Measurements from ENCODE around the gene PLCB4. TPM values are rescaled to one million over a fixed set of nuclear protein-coding genes. Genes with fewer than 3 reads are reported as not detected.

PLCB4 gene
- total RNA-seq, 1 donor from 2014 or later = 20.6 TPM

GRCh38 chr20:9052136-9052535, 16.8 kb upstream of the PLCB4 start:
- H3F3A ChIP-seq (ENCODE audit: low read depth) = no peaks in the 10 kb centered on the region

GRCh38 chr20:9053108-9053507, 15.8 kb upstream of the PLCB4 start:
- no peak overlapping the region for H3K4me3 ChIP-seq
- no peak overlapping the region for H3K4me2 ChIP-seq
- TF ChIP-seq EZH2 (IDR thresholded peaks at IDR 0.05) (no peak), EZH2phosphoT487 (IDR thresholded peaks at IDR 0.05) (no peak), CTCF (IDR thresholded peaks at IDR 0.05) (no peak)
- H3K36me3 ChIP-seq = no peaks in the 10 kb centered on the region
- H2AFZ ChIP-seq (replicated peaks) = no peak overlapping the region
- no peaks in the 10 kb centered on the region for H3K79me2 ChIP-seq (ENCODE audit: low read depth)
- H3K27ac ChIP-seq = no peak overlapping the region
- H3K4me1 ChIP-seq = no peaks in the 10 kb centered on the region
- H3K36me3 Mint-ChIP-seq = peaks cover 5% of the 10 kb centered on the region
- no peak overlapping the region for H3K27ac Mint-ChIP-seq
- DNase-seq (ENCODE audit: low spot score) = no peak
- peaks cover 14% of the 10 kb centered on the region for H3K4me1 Mint-ChIP-seq
- no peaks in the 10 kb centered on the region for H3K9me3 ChIP-seq (ENCODE audit: low read depth)
- no peaks in the 10 kb centered on the region for H3F3A ChIP-seq (ENCODE audit: low read depth)
- no peaks in the 10 kb centered on the region for H4K20me1 ChIP-seq (ENCODE audit: low read depth)
- no peak overlapping the region for H3K9ac ChIP-seq
- H3K27me3 ChIP-seq = no peaks in the 10 kb centered on the region
- peaks cover 11% of the 10 kb centered on the region for H3K9me3 Mint-ChIP-seq
- H3K27me3 Mint-ChIP-seq (ENCODE audit: insufficient read depth, low read depth) = peaks cover 2% of the 10 kb centered on the region
- no peak overlapping the region for H3K4me3 Mint-ChIP-seq

More at GRCh38 chr20:9052136-9052535, 16.8 kb upstream of the PLCB4 start:
- Mint-ChIP-seq H3K4me1 (peaks cover 14% of the 10 kb centered on the region), H3K36me3 (peaks cover 5% of the 10 kb centered on the region), H3K27me3 (ENCODE audit: insufficient read depth, low read depth) (peaks cover 2% of the 10 kb centered on the region), H3K4me3 (no peak overlapping the region), H3K9me3 (peaks cover 19% of the 10 kb centered on the region), H3K27ac (peak overlapping the region; percentile 27)
- TF ChIP-seq CTCF (IDR thresholded peaks at IDR 0.05) (no peak), EZH2 (IDR thresholded peaks at IDR 0.05) (no peak), EZH2phosphoT487 (IDR thresholded peaks at IDR 0.05) (no peak)
- Histone ChIP-seq H3K36me3 (no peaks in the 10 kb centered on the region), H4K20me1 (ENCODE audit: low read depth) (no peaks in the 10 kb centered on the region), H3K4me2 (no peak overlapping the region), H3K4me1 (no peaks in the 10 kb centered on the region), H3K9ac (no peak overlapping the region), H2AFZ (replicated peaks) (no peak overlapping the region), H3K4me3 (no peak overlapping the region), H3K27me3 (no peaks in the 10 kb centered on the region), H3K9me3 (ENCODE audit: low read depth) (no peaks in the 10 kb centered on the region), H3K27ac (no peak overlapping the region), H3K79me2 (ENCODE audit: low read depth) (no peaks in the 10 kb centered on the region)
- DNase-seq (ENCODE audit: low spot score) = no peak

- Histone ChIP-seq H3K27ac (no peak overlapping the region), H3K9me3 (ENCODE audit: low read depth) (no peaks in the 10 kb centered on the region)
Observed at GRCh38 chr20:9054176-9054575, 14.7 kb upstream of the PLCB4 start.

More at GRCh38 chr20:9054176-9054575, 14.7 kb upstream of the PLCB4 start:
- H3K27me3 Mint-ChIP-seq (ENCODE audit: insufficient read depth, low read depth) = peaks cover 2% of the 10 kb centered on the region
- Histone ChIP-seq H3K79me2 (ENCODE audit: low read depth) (no peaks in the 10 kb centered on the region), H3F3A (ENCODE audit: low read depth) (no peaks in the 10 kb centered on the region), H3K4me2 (no peak overlapping the region), H3K4me1 (no peaks in the 10 kb centered on the region), H3K4me3 (no peak overlapping the region), H2AFZ (replicated peaks) (no peak overlapping the region), H4K20me1 (ENCODE audit: low read depth) (no peaks in the 10 kb centered on the region), H3K9ac (no peak overlapping the region), H3K36me3 (no peaks in the 10 kb centered on the region), H3K27me3 (no peaks in the 10 kb centered on the region)
- H3K9me3 Mint-ChIP-seq = peaks cover 3% of the 10 kb centered on the region
- H3K27ac Mint-ChIP-seq = no peak overlapping the region
- DNase-seq (ENCODE audit: low spot score) = no peak
- peaks cover 3% of the 10 kb centered on the region for H3K36me3 Mint-ChIP-seq
- no peak overlapping the region for H3K4me3 Mint-ChIP-seq
- peaks cover 14% of the 10 kb centered on the region for H3K4me1 Mint-ChIP-seq
- TF ChIP-seq CTCF (IDR thresholded peaks at IDR 0.05) (no peak), EZH2phosphoT487 (IDR thresholded peaks at IDR 0.05) (no peak), EZH2 (IDR thresholded peaks at IDR 0.05) (no peak)
